HepG2 (cell line): ENCODE measurements around the gene ARL10. TPM values are rescaled to one million over a fixed set of nuclear protein-coding genes. Genes with fewer than 3 reads are reported as not detected.
A peak's percentile ranks its signal among the peaks of the same experiment; 100 is the strongest.

Experiments used
- ARHGAP35 ChIP-seq: sonication (generic); formaldehyde crosslinking; IDR thresholded peaks from 2 replicates; pipeline ENCODE4 v1.9.0; 2022; ENCODE audit warnings: mild to moderate bottlenecking, inconsistent platforms, moderate library complexity, missing genetic modification reagents, borderline replicate concordance
- CENPX ChIP-seq: sonication (generic); formaldehyde crosslinking; IDR thresholded peaks from 2 replicates; pipeline ENCODE4 v1.9.0; 2021; ENCODE audit warnings: mild to moderate bottlenecking, missing genetic modification reagents, moderate library complexity
- DDIT3 ChIP-seq: sonication (generic); formaldehyde crosslinking; IDR thresholded peaks from 2 replicates; pipeline ENCODE4 v1.4.0; 2020; ENCODE audit warnings: mild to moderate bottlenecking, missing genetic modification reagents
- DMTF1 ChIP-seq: sonication (generic); formaldehyde crosslinking; IDR thresholded peaks from 2 replicates; pipeline ENCODE4 v1.4.0; 2020; ENCODE audit warnings: mild to moderate bottlenecking, missing genetic modification reagents
- EZH2 ChIP-seq: conservative IDR thresholded peaks from 2 replicates; pipeline ENCODE4 v1.6.1; 2012; ENCODE audit warnings: mild to moderate bottlenecking, low read depth, low read length, moderate library complexity
- GATA4 ChIP-seq: sonication (generic); IDR thresholded peaks from 2 replicates; pipeline ENCODE4 v1.6.1; 2016; ENCODE audit warnings: antibody characterized with exemption, low read depth, borderline replicate concordance
- HIVEP1 ChIP-seq: sonication (generic); formaldehyde crosslinking; IDR thresholded peaks from 2 replicates; pipeline ENCODE4 v1.4.0; 2020; ENCODE audit warnings: mild to moderate bottlenecking, missing genetic modification reagents
- NPAS2 ChIP-seq: sonication (generic); formaldehyde crosslinking; IDR thresholded peaks from 2 replicates; pipeline ENCODE4 v1.8.0; 2022; ENCODE audit warnings: mild to moderate bottlenecking, missing genetic modification reagents, borderline replicate concordance
- POLR2A ChIP-seq, 2 experiments: IDR thresholded peaks; 2 replicates each; pipeline ENCODE4 v1.6.1; 2011; ENCODE audit warnings: low read depth in 2 of 2, low read length in 2 of 2, mild to moderate bottlenecking in 1 of 2, moderate library complexity in 1 of 2; ENCODE audit not compliant: insufficient read depth in 1 of 2
- PRDM15 ChIP-seq: sonication (generic); formaldehyde crosslinking; IDR thresholded peaks from 2 replicates; pipeline ENCODE4 v1.4.0; 2020; ENCODE audit warnings: missing genetic modification reagents
- PRMT3 ChIP-seq: sonication (generic); formaldehyde crosslinking; IDR thresholded peaks from 2 replicates; pipeline ENCODE4 v1.8.1; 2022; ENCODE audit warnings: low read depth, mild to moderate bottlenecking, moderate library complexity, missing genetic modification reagents, borderline replicate concordance
- RARA ChIP-seq: IDR thresholded peaks from 2 replicates; pipeline ENCODE4 v1.6.1; 2016; ENCODE audit warnings: missing genetic modification reagents, missing compliant biosample characterization
- RBAK ChIP-seq: sonication (generic); formaldehyde crosslinking; IDR thresholded peaks from 2 replicates; pipeline ENCODE4 v1.5.1; 2020; ENCODE audit warnings: mild to moderate bottlenecking, missing genetic modification reagents
- SUZ12 ChIP-seq: fragments of 150-350 bp; IDR thresholded peaks from 2 replicates; pipeline ENCODE4 v1.6.1; 2014; ENCODE audit warnings: low read depth, low read length
- TFAP4 ChIP-seq: sonication (generic); IDR thresholded peaks from 2 replicates; pipeline ENCODE4 v1.6.1; 2016; ENCODE audit warnings: low read depth, borderline replicate concordance
- TMF1 ChIP-seq: sonication (generic); formaldehyde crosslinking; IDR thresholded peaks from 2 replicates; pipeline ENCODE4 v1.8.1; 2022; ENCODE audit warnings: low read depth, missing genetic modification reagents
- ZNF3 ChIP-seq: IDR thresholded peaks from 2 replicates; pipeline ENCODE4 v1.7.0; 2017; ENCODE audit warnings: inconsistent platforms
- ZNF615 ChIP-seq: sonication (generic); formaldehyde crosslinking; IDR thresholded peaks from 2 replicates; pipeline ENCODE4 v1.5.0; 2020; ENCODE audit warnings: mild to moderate bottlenecking, missing genetic modification reagents, borderline replicate concordance
- ZNF644 ChIP-seq: IDR thresholded peaks from 2 replicates; pipeline ENCODE4 v1.6.1; 2016; ENCODE audit warnings: low read depth
- ZNF773 ChIP-seq: sonication (generic); formaldehyde crosslinking; IDR thresholded peaks from 2 replicates; pipeline ENCODE4 v1.4.0; 2020; ENCODE audit warnings: missing genetic modification reagents, borderline replicate concordance
- ZNF850 ChIP-seq: sonication (generic); formaldehyde crosslinking; conservative IDR thresholded peaks from 2 replicates; pipeline ENCODE4 v1.9.0; 2021; ENCODE audit warnings: mild to moderate bottlenecking, missing genetic modification reagents
- ZSCAN9 ChIP-seq: IDR thresholded peaks from 2 replicates; pipeline ENCODE4 v1.6.1; 2016; ENCODE audit warnings: borderline replicate concordance
- polyA plus RNA-seq, 8 experiments: library from polyadenylated mRNA; depleted of rRNA in 3 of 8; stranded (reverse) in 7 of 8; unstranded in 1 of 8; fragments of >200 nt; fragmentation: Illumina TruSeq in 4 of 8; extraction: Trizol in 4 of 8; gene quantifications; 2 replicates each; pipeline versions ENCODE4 v1.2.1 to v1.2.3, GENCODE V29; 2011 to 2016; ENCODE audit warnings: low read depth in 4 of 8, missing spikeins in 1 of 8, mixed read lengths in 1 of 8; ENCODE audit not compliant: insufficient read depth in 1 of 8
- total RNA-seq, 5 experiments: library from RNA; depleted of rRNA; stranded (reverse); fragments of >200 nt; fragmentation: Illumina TruSeq; extraction: Trizol; gene quantifications; 2 replicates each; pipeline ENCODE4 v1.2.3, GENCODE V29; 2016; ENCODE audit warnings: low read depth in 1 of 5

ARL10 gene
- total and polyA plus RNA-seq, 2 of the 13 experiments (the other 11 are each of a cell fraction or from before 2014, with no cell fraction given): 0.18 to 0.50 TPM

- peak; percentile 87; the same call in 1 of the 2 replicates for TF ChIP-seq ARHGAP35 (CRISPR knock-in tag)
- 0 out of 2 replicates have a peak, but pooled peaks have one; percentile 35 for TF ChIP-seq ZNF3
- TF ChIP-seq ZNF615: no peak
- no peak for TF ChIP-seq DDIT3 (CRISPR knock-in tag)
- peak; percentile 65 for TF ChIP-seq SUZ12
- TF ChIP-seq CENPX (CRISPR knock-in tag): no peak
- 0 out of 2 replicates have a peak, but pooled peaks have one; percentile 39 for TF ChIP-seq RARA (CRISPR knock-in tag)
- no peak for TF ChIP-seq ZNF850
- TF ChIP-seq EZH2: no peak
- peak; percentile 81; the same call in 1 of the 2 replicates for TF ChIP-seq TMF1 (CRISPR knock-in tag)
- no peak for TF ChIP-seq NPAS2
- TF ChIP-seq ZSCAN9 (CRISPR knock-in tag): peak; percentile 91
- no peak for TF ChIP-seq PRMT3 (CRISPR knock-in tag)
- peak; percentile 76; the same call in 1 of the 2 replicates for TF ChIP-seq GATA4
- peak; percentile 75; the same call in 1 of the 2 replicates for TF ChIP-seq ZNF773 (CRISPR knock-in tag)
- TF ChIP-seq POLR2A (IDR thresholded peaks at IDR 0.05; ENCODE audit: insufficient read depth in 1 of 2, low read depth in 2 of 2, low read length in 2 of 2): peak; percentile 98 to 100
- TF ChIP-seq DMTF1 (CRISPR knock-in tag): no peak
- TF ChIP-seq HIVEP1 (CRISPR knock-in tag): no peak
- peak; percentile 2; the same call in 1 of the 2 replicates for TF ChIP-seq TFAP4
- TF ChIP-seq RBAK (CRISPR knock-in tag): no peak
- TF ChIP-seq ZNF644 (CRISPR knock-in tag): no peak
- TF ChIP-seq PRDM15 (CRISPR knock-in tag): no peak; the same call in 1 of the 2 replicates
Observed at GRCh38 chr5:176361437-176362232, 3.7 kb upstream of the ARL10 start, which contains the start of gene KIAA1191 (continued).
